ENCODE measurements around the gene ERCC1. TPM values are rescaled to one million over a fixed set of nuclear protein-coding genes. Genes with fewer than 3 reads are reported as not detected.
A peak's percentile ranks its signal among the peaks of the same experiment; 100 is the strongest.

ERCC1 gene
- total RNA-seq, 1 experiment from 2014 or later = 62.4 TPM

DNA sequence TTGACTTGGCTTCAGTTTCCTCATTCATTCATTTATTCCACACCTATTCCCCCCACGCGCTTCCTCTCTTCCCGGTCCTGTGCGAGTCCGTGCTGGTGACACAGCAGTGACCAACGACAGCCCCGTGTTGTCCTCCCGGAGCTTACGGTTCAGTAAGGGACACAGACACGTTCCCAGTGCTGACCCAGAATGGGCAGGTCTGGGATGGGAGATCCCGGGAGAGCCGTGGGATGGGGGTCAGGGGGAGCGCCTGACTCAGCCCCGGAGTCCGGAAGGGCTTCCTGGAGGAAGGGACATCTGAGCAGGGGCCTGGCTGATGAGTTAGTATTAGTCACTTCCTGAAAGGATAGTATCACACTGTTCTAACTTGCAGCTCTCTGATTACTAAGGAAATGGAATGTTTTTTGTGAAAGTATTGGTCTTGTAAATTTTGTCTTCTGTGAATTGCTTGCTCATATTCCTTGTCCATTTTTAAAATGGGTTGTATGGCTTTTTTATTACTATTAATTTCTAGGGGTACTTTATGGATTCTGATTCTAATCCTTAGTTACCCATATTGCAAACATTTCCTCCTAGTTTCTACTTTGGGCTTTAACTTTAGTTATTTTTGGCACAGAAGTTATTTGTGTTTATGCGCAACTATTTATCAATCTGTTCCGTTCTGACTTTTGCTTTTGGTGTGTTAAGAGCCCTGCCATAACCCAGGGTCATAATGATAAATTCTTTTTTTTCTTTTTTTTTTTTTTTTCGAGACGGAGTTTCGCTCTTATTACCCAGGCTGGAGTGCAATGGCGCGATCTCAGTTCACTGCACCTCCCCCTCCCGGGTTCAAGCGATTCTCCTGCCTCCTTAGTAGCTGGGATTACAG lies 708 bp upstream of the ERCC1 start:
- Histone ChIP-seq H2BK5ac (ENCODE audit: insufficient read length, low read length) (no peak overlapping the region), H3K9me3 (ENCODE audit: control insufficient read depth, low read depth, low read length) (no peaks in the 10 kb centered on the region), H3K27ac (ENCODE audit: insufficient read length, low read depth, low read length) (peak overlapping the region; percentile 84), H2AFZ (ENCODE audit: low read length) (no peak overlapping the region), H3K4me1 (ENCODE audit: insufficient read depth, low read length) (peaks cover 2% of the 10 kb centered on the region; the same call in 1 of the 2 replicates), H3K27me3 (ENCODE audit: insufficient read depth, low read length) (no peaks in the 10 kb centered on the region), H4K8ac (replicated peaks; ENCODE audit: insufficient read length, low read depth, low read length) (no peak overlapping the region), H3K79me1 (ENCODE audit: insufficient read depth, low read depth, low read length, poor library complexity, severe bottlenecking) (no peaks in the 10 kb centered on the region), H3K79me2 (ENCODE audit: insufficient read depth, low read length) (no peaks in the 10 kb centered on the region), H3K9ac (ENCODE audit: extremely low read depth, insufficient read length, low read length) (peak overlapping the region; percentile 47), H2BK120ac (ENCODE audit: low read depth, low read length, poor library complexity, severe bottlenecking) (no peak overlapping the region), H3K4me2 (ENCODE audit: insufficient read depth, insufficient read length, low read length) (peak overlapping the region; percentile 84), H3K23me2 (ENCODE audit: insufficient read length, low read depth, low read length, poor library complexity, severe bottlenecking) (peaks cover 18% of the 10 kb centered on the region), H4K20me1 (ENCODE audit: control insufficient read depth, insufficient read depth, insufficient read length) (no peaks in the 10 kb centered on the region), H4K5ac (ENCODE audit: insufficient read length, low read depth, low read length) (no peak overlapping the region), H3K23ac (ENCODE audit: insufficient read length, low read depth, low read length) (no peak overlapping the region), H3K4ac (ENCODE audit: low read depth, low read length) (no peak overlapping the region), H3K56ac (ENCODE audit: insufficient read length, low read depth, low read length) (no peak overlapping the region), H3T11ph (ENCODE audit: low read length) (no peak overlapping the region), H2BK20ac (ENCODE audit: low read depth, low read length, poor library complexity, severe bottlenecking) (no peak overlapping the region), H2BK15ac (ENCODE audit: low read depth, low read length) (no peak overlapping the region), H3K18ac (ENCODE audit: insufficient read length, low read depth, low read length) (peak overlapping the region; percentile 55), H4K91ac (ENCODE audit: insufficient read length, low read depth, low read length) (no peak overlapping the region), H3K14ac (ENCODE audit: insufficient read depth, low read length) (peak overlapping the region; percentile 60; the same call in 1 of the 2 replicates), H2BK12ac (ENCODE audit: insufficient read length, low read depth, low read length) (no peak overlapping the region), H2AK5ac (ENCODE audit: insufficient read length, low read length) (no peak overlapping the region)
- peak overlapping the region; percentile 99 for H3K27ac Mint-ChIP-seq
- peak overlapping the region; percentile 85 to 94 for H3K4me3 Mint-ChIP-seq
- H3K4me1 Mint-ChIP-seq = peaks cover 23 to 30% of the 10 kb centered on the region in 2 experiments
- WGBS (ENCODE audit: extremely low coverage, insufficient read length, low lambda C conversion rate) = no CpG with 5 or more reads among the region's 24 CpGs
- H3K36me3 Mint-ChIP-seq (ENCODE audit: insufficient read depth in 1 of 3, low read depth in 3 of 3) = peaks cover 9 to 15% (median 15%) of the 10 kb centered on the region in 3 experiments; a peak in 6 of 7 replicates
- H3K27me3 Mint-ChIP-seq (ENCODE audit: low read depth) = no peaks in the 10 kb centered on the region; the same call in 1 of the 2 replicates
- DNase-seq = peak; percentile 86
- TF ChIP-seq, protein P1, sequence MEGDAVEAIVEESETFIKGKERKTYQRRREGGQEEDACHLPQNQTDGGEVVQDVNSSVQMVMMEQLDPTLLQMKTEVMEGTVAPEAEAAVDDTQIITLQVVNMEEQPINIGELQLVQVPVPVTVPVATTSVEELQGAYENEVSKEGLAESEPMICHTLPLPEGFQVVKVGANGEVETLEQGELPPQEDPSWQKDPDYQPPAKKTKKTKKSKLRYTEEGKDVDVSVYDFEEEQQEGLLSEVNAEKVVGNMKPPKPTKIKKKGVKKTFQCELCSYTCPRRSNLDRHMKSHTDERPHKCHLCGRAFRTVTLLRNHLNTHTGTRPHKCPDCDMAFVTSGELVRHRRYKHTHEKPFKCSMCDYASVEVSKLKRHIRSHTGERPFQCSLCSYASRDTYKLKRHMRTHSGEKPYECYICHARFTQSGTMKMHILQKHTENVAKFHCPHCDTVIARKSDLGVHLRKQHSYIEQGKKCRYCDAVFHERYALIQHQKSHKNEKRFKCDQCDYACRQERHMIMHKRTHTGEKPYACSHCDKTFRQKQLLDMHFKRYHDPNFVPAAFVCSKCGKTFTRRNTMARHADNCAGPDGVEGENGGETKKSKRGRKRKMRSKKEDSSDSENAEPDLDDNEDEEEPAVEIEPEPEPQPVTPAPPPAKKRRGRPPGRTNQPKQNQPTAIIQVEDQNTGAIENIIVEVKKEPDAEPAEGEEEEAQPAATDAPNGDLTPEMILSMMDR (conservative IDR thresholded peaks at IDR 0.05) = no peak
- no peaks in the 10 kb centered on the region; a peak in 2 of 5 replicates for H3K9me3 Mint-ChIP-seq

All from H9 (cell line).